SK-MEL-5 (cell line): ENCODE measurements around the gene CCDC88C. TPM values are rescaled to one million over a fixed set of nuclear protein-coding genes. Genes with fewer than 3 reads are reported as not detected.
A peak's percentile ranks its signal among the peaks of the same experiment; 100 is the strongest.
"Not testable (repeated sequence)": the region's sequence is repeated elsewhere in the genome, so short reads cannot be mapped to it uniquely, and the experiment has no call there.

Experiments
- DNase-seq: peaks from one replicate; pipeline ENCODE4 v3.0.0-alpha.2; 2016; ENCODE audit warnings: low read depth, low spot score
- in situ Hi-C: cut with HindIII; loops from 2 replicates; pipeline ENCODE4 v1.10.0; 2016; ENCODE audit warnings: low sequenced_read_pairs, high pct_unique_total_duplicates, low pct_unique_long_range_greater_than_20kb
- polyA plus RNA-seq, 2 experiments: library from polyadenylated mRNA; depleted of rRNA; stranded (reverse); fragments of >200 nt; gene quantifications; 2 replicates each; pipeline ENCODE4 v1.2.3, GENCODE V29; 2015
- total RNA-seq: library from RNA; depleted of rRNA; stranded (reverse); fragments of >200 nt; shearing (Covaris generic); gene quantifications from 2 replicates; pipeline ENCODE4 v1.2.3, GENCODE V29; 2014; rRNA removed

CCDC88C gene, protein sequence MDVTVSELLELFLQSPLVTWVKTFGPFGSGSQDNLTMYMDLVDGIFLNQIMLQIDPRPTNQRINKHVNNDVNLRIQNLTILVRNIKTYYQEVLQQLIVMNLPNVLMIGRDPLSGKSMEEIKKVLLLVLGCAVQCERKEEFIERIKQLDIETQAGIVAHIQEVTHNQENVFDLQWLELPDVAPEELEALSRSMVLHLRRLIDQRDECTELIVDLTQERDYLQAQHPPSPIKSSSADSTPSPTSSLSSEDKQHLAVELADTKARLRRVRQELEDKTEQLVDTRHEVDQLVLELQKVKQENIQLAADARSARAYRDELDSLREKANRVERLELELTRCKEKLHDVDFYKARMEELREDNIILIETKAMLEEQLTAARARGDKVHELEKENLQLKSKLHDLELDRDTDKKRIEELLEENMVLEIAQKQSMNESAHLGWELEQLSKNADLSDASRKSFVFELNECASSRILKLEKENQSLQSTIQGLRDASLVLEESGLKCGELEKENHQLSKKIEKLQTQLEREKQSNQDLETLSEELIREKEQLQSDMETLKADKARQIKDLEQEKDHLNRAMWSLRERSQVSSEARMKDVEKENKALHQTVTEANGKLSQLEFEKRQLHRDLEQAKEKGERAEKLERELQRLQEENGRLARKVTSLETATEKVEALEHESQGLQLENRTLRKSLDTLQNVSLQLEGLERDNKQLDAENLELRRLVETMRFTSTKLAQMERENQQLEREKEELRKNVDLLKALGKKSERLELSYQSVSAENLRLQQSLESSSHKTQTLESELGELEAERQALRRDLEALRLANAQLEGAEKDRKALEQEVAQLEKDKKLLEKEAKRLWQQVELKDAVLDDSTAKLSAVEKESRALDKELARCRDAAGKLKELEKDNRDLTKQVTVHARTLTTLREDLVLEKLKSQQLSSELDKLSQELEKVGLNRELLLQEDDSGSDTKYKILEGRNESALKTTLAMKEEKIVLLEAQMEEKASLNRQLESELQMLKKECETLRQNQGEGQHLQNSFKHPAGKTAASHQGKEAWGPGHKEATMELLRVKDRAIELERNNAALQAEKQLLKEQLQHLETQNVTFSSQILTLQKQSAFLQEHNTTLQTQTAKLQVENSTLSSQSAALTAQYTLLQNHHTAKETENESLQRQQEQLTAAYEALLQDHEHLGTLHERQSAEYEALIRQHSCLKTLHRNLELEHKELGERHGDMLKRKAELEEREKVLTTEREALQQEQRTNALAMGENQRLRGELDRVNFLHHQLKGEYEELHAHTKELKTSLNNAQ (N-terminal part only)
- total RNA-seq = 4.6 and 6.4 TPM in 2 replicates
- polyA plus RNA-seq (2015; cell fraction: cytosol; rRNA removed) = 4.0 and 9.7 TPM in 2 replicates
- polyA plus RNA-seq (2015; cell fraction: nucleus; rRNA removed) = 3.1 and 5.9 TPM in 2 replicates

DNA sequence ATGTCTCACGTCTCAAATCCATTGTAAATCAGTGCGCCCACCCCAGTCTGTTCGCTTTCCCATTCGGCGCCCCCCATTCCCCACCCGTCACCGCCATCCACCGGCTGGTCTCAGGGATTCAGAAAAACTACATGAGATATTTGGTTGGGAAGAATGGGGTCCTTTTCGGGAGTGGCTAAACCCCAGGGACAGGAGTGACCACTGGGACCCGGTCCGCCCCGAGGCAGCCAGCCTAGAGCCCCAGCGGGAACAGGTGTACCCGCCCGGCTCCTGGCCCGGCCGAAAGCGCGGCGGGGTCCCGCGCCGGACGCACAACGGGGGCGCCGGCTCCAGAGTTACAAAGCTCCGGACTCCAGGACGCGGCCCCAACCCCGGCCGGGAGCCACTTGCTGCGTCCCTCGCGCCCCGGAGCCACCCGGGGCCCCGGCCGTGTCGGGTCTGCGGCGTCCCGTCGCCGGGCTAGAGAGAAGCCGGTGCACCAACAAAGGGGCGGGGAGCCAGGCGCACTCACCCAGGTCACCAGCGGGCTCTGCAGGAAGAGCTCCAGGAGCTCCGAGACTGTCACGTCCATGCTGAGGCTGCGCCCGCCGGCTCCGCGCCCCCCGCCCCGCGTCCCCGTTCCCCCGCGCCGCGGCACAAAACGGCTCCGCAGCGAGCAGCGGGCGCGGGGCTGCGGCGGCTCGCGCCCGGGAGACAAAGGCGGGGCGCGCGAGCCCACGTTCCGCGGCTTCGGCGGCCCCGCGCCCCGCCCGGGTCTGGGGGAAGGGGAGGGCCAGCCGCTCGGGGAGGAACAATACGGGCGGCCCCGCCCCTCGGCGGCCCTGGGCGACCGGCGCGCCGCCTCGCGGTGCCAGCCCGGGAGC lies at the start of gene CCDC88C:
CCDC88C (minus strand) TSS at position 701 of the 863 bp plus-strand sequence; CDS start at position 571, 130 bp downstream.
- DNase-seq = peak; percentile 30
- in situ Hi-C loops = no loop called here

DNA sequence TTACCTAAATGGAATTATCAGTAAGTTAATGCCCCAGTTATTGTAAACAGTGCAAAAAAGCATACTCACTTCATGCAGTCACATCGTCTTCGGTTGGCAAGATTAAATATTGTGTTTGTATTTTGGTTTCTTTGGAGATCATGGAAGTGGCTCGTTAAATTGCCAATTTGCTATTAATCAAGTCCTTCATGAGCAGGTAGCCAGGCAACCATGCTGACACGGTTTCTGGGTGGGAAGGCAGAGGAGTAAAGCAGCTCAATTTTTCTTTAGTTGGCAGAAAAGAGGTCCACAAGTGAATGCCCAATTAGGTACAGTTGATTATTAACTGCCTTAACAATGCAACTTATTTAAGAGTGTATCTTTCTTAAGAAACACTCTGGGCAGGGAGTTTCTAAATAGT lies 48.6 kb upstream of the CCDC88C start:
- DNase-seq = no peak
- in situ Hi-C loops = no loop called here

DNA sequence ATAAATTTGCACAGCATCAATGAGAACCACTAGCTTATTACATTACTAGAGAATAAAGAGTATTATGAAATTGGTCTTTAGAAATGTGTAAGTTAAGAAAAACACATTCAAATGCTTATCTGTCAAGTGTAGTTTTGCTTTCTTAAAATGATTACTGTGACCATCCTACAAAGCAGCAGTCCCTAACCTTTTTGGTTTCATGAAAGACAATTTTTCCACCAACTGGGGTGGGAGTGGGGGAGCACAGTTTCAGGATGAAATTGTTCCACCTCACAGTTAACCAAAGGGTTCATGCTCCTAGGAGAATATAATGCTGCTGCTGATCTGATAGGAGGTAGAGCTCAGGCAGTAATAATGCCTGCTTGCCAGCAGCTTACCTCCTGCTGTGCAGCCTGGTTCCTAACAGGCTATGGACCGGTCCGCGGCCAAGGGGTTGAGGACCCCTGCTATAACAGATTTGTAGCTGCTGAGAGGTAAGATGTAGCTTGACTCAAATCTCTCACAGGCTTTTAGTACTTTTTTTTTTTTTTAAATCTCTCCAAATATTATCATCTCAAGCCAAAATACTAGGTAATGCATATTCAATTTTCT lies 47.1 kb upstream of the CCDC88C start:
- no peak for DNase-seq
- in situ Hi-C loops = no loop called here

DNA sequence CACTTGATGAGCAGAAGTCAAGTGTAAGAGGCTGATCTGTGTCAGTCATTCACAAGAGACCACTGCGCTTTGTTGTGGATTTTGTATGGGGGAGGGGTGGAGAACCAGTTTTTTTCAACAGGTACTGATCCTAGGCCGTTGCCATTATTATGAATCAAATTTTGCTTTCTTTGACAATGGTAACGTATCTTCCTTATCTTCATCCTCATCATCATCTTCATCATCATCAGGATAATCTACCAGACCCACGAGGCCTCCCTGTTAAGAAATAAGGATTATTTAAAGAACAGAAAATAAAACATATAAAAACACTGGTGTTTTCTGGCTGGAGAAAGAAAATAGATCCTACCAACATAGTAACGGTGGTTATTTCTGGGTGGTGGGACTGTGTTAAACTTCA lies 41.0 kb upstream of the CCDC88C start:
- in situ Hi-C loops = no loop called here

DNA sequence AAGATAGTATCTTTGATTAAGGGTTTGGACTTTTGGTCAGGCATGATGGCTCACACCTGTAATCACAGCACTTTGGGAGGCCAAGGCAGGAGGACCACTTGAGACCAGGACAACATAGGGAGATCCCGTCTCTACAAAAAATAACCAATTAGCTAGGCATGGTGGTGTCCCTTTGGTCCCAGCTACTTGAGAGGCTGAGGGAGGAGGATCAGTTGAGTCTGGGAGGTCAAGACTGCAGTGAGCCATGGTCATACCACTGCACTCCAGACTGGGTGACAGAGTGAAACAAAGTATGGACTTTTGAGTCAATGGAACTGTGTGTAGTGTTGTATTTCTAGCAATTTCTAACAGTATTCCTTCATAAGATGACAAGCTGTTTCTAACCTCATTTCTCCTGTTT lies 38.7 kb upstream of the CCDC88C start:
- no peak for DNase-seq
- in situ Hi-C loops = no loop called here

More for the DNA sequence above, 41.0 kb upstream of the CCDC88C start:
- DNase-seq = no peak

DNA sequence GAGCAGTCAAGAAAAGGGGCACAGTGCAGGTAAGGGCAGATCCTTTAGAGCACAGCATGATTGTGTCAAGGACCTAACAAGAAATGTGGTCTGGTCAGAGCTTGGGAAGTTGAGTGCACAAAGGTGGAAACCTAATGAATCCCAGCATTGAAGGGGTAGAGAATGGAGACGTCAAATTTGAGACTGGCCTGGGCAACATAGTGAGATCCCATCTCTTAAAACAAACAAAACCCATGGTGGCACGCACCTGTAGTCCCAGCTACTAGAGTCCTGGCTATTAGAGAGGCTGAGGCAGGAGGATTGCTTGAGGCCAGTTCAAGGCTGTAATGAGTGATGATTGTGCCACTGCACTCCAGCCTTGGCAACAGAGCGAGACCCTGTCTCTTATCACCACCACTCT lies 37.0 kb upstream of the CCDC88C start:
- in situ Hi-C loops = no loop called here
- DNase-seq = no peak

DNA sequence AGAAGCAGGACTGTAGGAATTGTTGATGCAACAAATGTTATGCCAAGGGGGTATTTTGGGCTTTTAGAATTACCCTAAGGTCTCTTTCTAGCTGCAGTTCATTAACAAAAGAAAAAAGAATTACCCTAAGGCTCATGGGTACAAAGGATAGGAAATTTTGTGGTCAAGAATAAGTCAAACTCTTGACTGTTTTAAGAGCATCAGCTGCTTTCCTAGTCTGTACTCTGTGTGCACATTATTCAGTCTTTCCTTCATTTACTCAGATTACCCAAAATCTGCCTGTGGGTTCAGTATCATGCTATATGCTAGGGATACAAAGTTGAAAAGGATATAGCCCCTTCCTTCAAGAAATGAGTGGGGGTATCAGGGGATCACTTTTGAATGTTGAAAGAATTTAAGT lies 36.5 kb upstream of the CCDC88C start:
- in situ Hi-C loops = no loop called here

DNA sequence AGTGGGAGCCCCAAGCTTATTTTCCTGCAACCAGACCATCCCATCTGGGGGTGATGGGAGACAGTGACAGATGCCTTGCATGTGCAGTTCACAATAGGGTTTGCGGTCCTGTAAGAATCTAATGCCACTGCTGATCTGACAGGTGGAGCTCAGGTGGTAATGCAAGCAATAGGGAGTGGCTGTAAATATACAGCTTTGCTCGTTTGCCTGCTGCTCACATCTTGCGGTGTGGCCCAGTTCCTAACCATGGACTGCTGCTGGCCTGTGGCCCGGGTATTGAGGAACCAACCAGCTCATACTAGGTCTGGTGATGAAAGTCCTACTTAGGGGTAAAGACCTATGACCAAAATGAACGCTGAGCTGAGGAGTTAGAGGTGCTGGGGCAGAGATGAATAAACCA lies 36.1 kb upstream of the CCDC88C start:
- in situ Hi-C loops = no loop called here
- no peak for DNase-seq

More for the DNA sequence above, 36.5 kb upstream of the CCDC88C start:
- no peak for DNase-seq

DNA sequence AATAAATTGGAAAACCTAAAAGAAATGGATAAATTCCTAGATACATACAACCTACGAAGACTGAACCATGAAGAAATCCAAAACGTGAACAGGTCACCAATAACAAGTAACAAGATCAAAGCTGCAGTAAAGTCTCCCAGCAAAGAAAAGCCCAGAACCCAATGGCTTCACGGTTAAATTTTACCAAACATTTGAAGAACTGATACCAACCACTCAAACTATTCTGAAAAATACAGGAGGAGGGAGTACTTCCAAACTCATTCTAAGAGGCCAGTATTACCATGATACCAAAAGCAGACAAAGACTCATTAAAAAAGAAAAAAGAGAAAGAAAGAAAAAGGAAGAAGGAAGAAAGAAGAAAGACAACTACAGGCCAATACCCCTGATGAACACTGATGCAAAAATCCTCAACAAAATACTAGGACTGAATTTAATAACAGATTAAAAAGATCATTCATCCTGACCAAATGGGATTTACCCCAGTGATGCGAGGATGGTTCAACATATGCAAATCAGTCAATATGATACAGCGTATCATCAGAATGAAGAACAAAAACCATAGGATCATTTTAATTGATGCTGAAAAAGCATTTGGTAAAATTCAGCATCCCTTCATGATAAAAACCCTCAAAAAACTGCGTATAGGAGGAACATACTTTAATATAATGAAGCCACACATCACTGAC lies 26.9 kb upstream of the CCDC88C start:
- no peak for DNase-seq
- in situ Hi-C loops = no loop called here

DNA sequence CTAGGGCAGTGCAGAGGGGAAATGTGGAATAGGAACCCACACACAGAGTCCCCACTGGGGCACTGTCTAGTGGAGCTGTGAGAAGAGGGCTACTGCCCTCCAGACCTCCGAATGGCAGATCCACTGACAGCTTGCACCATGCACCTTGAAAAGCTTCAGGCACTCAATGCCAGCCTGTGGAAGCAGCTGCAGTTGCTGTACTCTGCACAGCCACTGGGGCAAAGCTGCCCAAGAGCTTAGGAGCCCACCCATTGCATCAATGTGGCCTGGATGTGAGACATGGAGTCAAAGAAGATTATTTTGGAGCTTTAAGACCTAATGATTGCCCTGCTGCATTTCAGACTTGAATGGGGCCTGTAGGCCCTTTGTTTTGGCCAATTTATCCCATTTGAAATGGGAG lies 21.7 kb upstream of the CCDC88C start:
- in situ Hi-C loops = no loop called here
- DNase-seq = peak; percentile 13

DNA sequence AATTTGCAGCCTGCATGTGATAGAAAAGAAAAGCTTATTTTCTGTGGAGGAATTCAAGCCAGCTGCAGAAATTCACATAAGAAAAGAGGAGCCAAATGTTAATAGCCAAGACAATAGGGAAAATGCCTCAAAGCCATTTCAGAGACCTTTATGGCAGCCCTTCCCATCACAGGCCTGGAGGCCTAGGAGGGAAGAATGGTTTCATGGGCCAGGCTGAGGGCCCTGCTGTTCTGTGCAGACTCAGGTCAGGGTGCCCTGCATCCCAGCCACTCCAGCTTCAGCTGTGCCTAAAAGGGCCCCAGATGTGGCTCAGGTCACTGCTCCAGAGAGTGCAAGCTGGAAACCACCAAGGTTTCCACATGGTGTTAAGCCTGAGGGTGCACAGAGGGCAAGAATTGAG lies 21.2 kb upstream of the CCDC88C start:
- in situ Hi-C loops = no loop called here
- DNase-seq = no peak

DNA sequence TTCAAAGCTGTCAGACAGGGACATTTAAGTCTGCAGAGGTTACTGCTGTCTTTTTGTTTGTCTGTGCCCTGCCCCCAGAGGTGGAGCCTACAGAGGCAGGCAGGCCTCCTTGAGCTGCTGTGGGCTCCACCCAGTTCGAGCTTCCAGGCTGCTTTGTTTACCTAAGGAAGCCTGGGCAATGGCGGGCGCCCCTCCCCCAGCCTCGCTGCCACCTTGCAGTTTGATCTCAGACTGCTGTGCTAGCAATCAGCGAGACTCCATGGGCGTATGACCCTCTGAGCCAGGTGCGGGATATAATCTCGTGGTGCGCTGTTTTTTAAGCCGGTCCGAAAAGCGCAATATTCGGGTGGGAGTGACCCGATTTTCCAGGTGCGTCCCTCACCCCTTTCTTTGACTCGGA lies 18.6 kb upstream of the CCDC88C start:
- in situ Hi-C loops, DNase-seq: not testable (repeated sequence)

DNA sequence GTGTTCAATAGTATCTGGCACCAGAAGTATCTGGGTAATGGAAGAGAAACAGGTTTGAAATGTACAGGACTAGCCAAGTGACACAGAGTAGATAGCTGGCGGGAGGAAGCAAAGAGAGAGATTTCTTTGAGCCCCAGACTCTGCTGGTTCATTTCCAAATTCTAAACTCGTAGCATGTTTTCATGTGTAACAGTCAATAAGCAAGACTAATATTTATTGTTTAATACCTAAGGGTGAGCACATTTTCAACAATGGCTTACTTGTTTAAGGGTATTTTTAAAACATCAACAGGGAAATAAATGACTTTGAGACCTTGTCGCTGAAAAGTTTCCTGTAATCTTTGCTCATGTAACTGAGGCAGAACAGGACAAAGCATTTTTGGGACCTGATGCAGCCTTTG lies 11.8 kb upstream of the CCDC88C start:
- DNase-seq = no peak
- in situ Hi-C loops = no loop called here

DNA sequence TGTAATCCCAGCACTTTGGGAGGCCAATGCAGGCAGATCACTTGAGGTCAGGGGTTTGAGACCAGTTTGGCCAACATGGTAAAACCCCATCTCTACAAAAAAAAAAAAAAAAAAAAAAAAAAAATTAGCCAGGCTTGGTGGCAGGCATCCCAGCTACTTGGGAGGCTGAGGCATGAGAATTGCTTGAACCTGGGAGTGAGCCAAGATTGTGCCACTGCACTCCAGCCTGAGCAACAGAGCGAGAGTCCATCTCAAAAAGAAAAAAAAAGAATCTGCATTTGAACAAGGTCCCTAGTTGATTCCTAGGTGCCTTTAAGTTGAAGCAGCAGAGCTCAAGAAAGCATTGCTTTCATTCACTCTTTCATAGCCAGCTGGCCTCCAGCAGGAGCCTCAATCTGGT lies 11.3 kb upstream of the CCDC88C start:
- in situ Hi-C loops, DNase-seq: not testable (repeated sequence)

DNA sequence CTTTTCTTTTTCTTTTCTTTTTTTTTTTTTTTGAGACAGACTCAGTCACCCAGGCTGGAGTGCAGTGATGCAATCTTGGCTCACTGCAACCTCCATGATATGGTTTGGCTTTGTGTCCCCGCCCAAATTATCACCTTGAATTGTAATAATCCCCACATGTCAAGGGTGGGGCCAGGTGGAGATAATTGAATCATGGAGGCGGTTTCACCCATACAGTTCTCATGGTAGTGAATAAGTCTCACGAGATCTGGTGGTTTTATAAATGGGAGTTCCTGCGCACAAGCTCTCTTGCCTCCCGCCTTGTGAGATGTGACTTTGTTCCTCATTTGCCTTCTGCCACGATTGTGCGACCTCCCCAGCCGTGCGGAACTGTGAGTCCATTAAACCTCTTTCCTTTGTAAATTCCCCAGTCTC lies 7.9 kb upstream of the CCDC88C start:
- DNase-seq, in situ Hi-C loops: not testable (repeated sequence)
